Right renal cortex interstitium (tissue), 3 donors: Measurements from ENCODE around the gene C14orf180. TPM values are rescaled to one million over a fixed set of nuclear protein-coding genes. Genes with fewer than 3 reads are reported as not detected.

Experiments
- polyA plus RNA-seq, 3 donors: library from polyadenylated mRNA; unstranded; fragments of 120-200 nt; gene quantifications; one replicate each; pipeline ENCODE4 v1.2.1, GENCODE V29; 2013; ENCODE audit not compliant: insufficient read length in 3 of 3

The C14orf180 gene
- polyA plus RNA-seq, 3 donors: 0.07 to 0.11 TPM; not detected in 1

Other genes starting within 250 kb of the C14orf180 start
- gene TMEM179, start 25.0 kb downstream of the C14orf180 start, polyA plus RNA-seq: 1 to 10 TPM in 1 of 3 donors, under 1 TPM in 2; 0.80 to 1.2 (median 0.80) TPM
- gene INF2, start 109.9 kb downstream of the C14orf180 start, polyA plus RNA-seq: 10 to 100 TPM; 34.1 to 38.1 (median 34.6) TPM
- 10 to 100 TPM; 12.6 to 15.1 (median 14.1) TPM for gene ADSS1, start 144.5 kb downstream of the C14orf180 start, polyA plus RNA-seq
- 10 to 100 TPM; 45.3 to 63.5 (median 54.5) TPM for gene SIVA1, start 173.4 kb downstream of the C14orf180 start, polyA plus RNA-seq
- gene AKT1, start 216.0 kb downstream of the C14orf180 start, polyA plus RNA-seq: 100 to 1,000 TPM; 103 to 107 (median 105) TPM
- 1 to 10 TPM; 3.8 to 4.4 (median 3.8) TPM for gene ZBTB42, start 221.3 kb downstream of the C14orf180 start, polyA plus RNA-seq